IMR-90 (cell line): ENCODE measurements around the gene TRAF3. TPM values are rescaled to one million over a fixed set of nuclear protein-coding genes. Genes with fewer than 3 reads are reported as not detected.
A peak's percentile ranks its signal among the peaks of the same experiment; 100 is the strongest.

Source experiments
- ATAC-seq: fragments of 200-7000 bp; cut with Tn5 transposase; 2 replicates; pipeline ENCODE4 v1.9.1; 2020; ENCODE audit warnings: low read depth, mild to moderate bottlenecking, moderate library complexity
- BruUV-seq: library from RNA; stranded (reverse); fragments of 400-500 nt; replicated peaks from 2 replicates; lab custom pipeline; 2021; lab: Mats Ljungman, UMichigan
- CTCF ChIA-PET: fragments of 300-600 bp; formaldehyde crosslinking; extraction: SDS; loops from one replicate; lab custom pipeline; 2021; ENCODE audit warnings: antibody characterized with exemption; lab: Yijun Ruan, JAX
- POLR2A ChIA-PET: fragments of 300-600 bp; sonication (Branson Sonifier 250); formaldehyde crosslinking; loops from one replicate; lab custom pipeline; 2022; ENCODE audit warnings: antibody characterized with exemption; ENCODE audit not compliant: unreplicated experiment; lab: Charles Lee
- DNase-seq: peaks from one replicate; pipeline ENCODE4 v3.0.0; 2013
- H2AFZ ChIP-seq: replicated peaks from 2 replicates; pipeline ENCODE3; 2013; ENCODE audit warnings: low read length, mild to moderate bottlenecking; ENCODE audit not compliant: poor library complexity
- H2AK5ac ChIP-seq: 2 replicates; pipeline ENCODE4 v1.6.1; 2013; ENCODE audit warnings: low read depth, low read length, inconsistent platforms
- H2AK9ac ChIP-seq: replicated peaks from 2 replicates; pipeline ENCODE3; 2013; ENCODE audit warnings: mild to moderate bottlenecking, low read depth, low read length, moderate library complexity; ENCODE audit not compliant: poor library complexity
- H2BK120ac ChIP-seq: 2 replicates; pipeline ENCODE4 v1.6.1; 2013; ENCODE audit warnings: low read depth, low read length, inconsistent platforms
- H2BK15ac ChIP-seq: 3 replicates; pipeline ENCODE4 v1.6.1; 2013; ENCODE audit warnings: low read depth, low read length, inconsistent platforms
- H2BK20ac ChIP-seq: 2 replicates; pipeline ENCODE4 v1.6.1; 2013; ENCODE audit warnings: low read depth, mild to moderate bottlenecking, inconsistent platforms, low read length, moderate library complexity
- H2BK5ac ChIP-seq: 2 replicates; pipeline ENCODE4 v1.6.1; 2013; ENCODE audit warnings: mild to moderate bottlenecking, low read depth, low read length, inconsistent platforms; ENCODE audit not compliant: poor library complexity, severe bottlenecking
- H3K14ac ChIP-seq: replicated peaks from 2 replicates; pipeline ENCODE4 v1.6.1; 2013; ENCODE audit warnings: low read depth, low read length, inconsistent platforms
- H3K18ac ChIP-seq: 2 replicates; pipeline ENCODE4 v1.6.1; 2013; ENCODE audit warnings: low read depth, low read length, control low read depth
- H3K23ac ChIP-seq: 2 replicates; pipeline ENCODE4 v1.6.1; 2013; ENCODE audit warnings: low read depth, low read length, inconsistent platforms
- H3K27ac ChIP-seq: 2 replicates; pipeline ENCODE4 v1.5.1; 2013; ENCODE audit warnings: mild to moderate bottlenecking, control low read depth, low read length; ENCODE audit not compliant: insufficient read depth
- H3K27me3 ChIP-seq: 2 replicates; pipeline ENCODE4 v1.6.1; 2013; ENCODE audit warnings: low read length; ENCODE audit not compliant: control insufficient read depth, insufficient read depth
- H3K36me3 ChIP-seq: 2 replicates; pipeline ENCODE4 v1.6.1; 2013; ENCODE audit warnings: low read length, mixed read lengths; ENCODE audit not compliant: control insufficient read depth, insufficient read depth
- H3K4ac ChIP-seq: 2 replicates; pipeline ENCODE4 v1.6.1; 2013; ENCODE audit warnings: low read depth, low read length, inconsistent platforms
- H3K4me1 ChIP-seq: 2 replicates; pipeline ENCODE4 v1.6.1; 2013; ENCODE audit warnings: low read length, mixed read lengths; ENCODE audit not compliant: control insufficient read depth, insufficient read depth
- H3K4me2 ChIP-seq: 2 replicates; pipeline ENCODE4 v1.6.1; 2013; ENCODE audit warnings: low read depth, mild to moderate bottlenecking, control low read depth, low read length, moderate library complexity
- H3K4me3 ChIP-seq: 2 replicates; pipeline ENCODE4 v1.5.1; 2013; ENCODE audit warnings: low read depth, mild to moderate bottlenecking, control low read depth, low read length, moderate library complexity; ENCODE audit not compliant: insufficient read depth
- H3K56ac ChIP-seq: 2 replicates; pipeline ENCODE4 v1.6.1; 2013; ENCODE audit warnings: low read length, inconsistent platforms; ENCODE audit not compliant: insufficient read depth; ENCODE audit errors: extremely low read depth
- H3K79me1 ChIP-seq, 2 experiments: 2 replicates each; pipeline ENCODE4 v1.6.1; 2013; ENCODE audit warnings: low read length in 2 of 2, inconsistent platforms in 1 of 2, low read depth in 1 of 2
- H3K9ac ChIP-seq: 2 replicates; pipeline ENCODE4 v1.6.1; 2013; ENCODE audit warnings: low read depth, low read length, control low read depth
- H3K9me1 ChIP-seq: 2 replicates; pipeline ENCODE4 v1.6.1; 2013; ENCODE audit warnings: low read length, inconsistent platforms; ENCODE audit not compliant: insufficient read depth
- H3K9me3 ChIP-seq: 2 replicates; pipeline ENCODE4 v1.6.1; 2013; ENCODE audit warnings: low read length; ENCODE audit not compliant: control insufficient read depth, insufficient read depth
- H4K20me1 ChIP-seq: 2 replicates; pipeline ENCODE4 v1.6.1; 2013; ENCODE audit warnings: low read length, inconsistent platforms; ENCODE audit not compliant: insufficient read depth
- H4K5ac ChIP-seq: 2 replicates; pipeline ENCODE4 v1.6.1; 2013; ENCODE audit warnings: mild to moderate bottlenecking, low read depth, low read length, control low read depth
- H4K8ac ChIP-seq, 2 experiments: 2 replicates each; pipeline ENCODE4 v1.6.1; 2013; ENCODE audit warnings: low read depth in 2 of 2, low read length in 2 of 2, control low read depth in 1 of 2, inconsistent platforms in 1 of 2
- H4K91ac ChIP-seq: 2 replicates; pipeline ENCODE4 v1.6.1; 2013; ENCODE audit warnings: low read depth, low read length, inconsistent platforms; ENCODE audit not compliant: insufficient read depth
- BHLHE40 ChIP-seq: fragments of 150-350 bp; IDR thresholded peaks from 2 replicates; pipeline ENCODE4 v1.6.1; 2016; ENCODE audit warnings: mild to moderate bottlenecking, low read depth, low read length
- CEBPB ChIP-seq: IDR thresholded peaks from 2 replicates; pipeline ENCODE4 v1.6.1; 2012; ENCODE audit warnings: low read depth, low read length, improper control_type of control experiment
- FOS ChIP-seq: fragments of 150-350 bp; IDR thresholded peaks from 2 replicates; pipeline ENCODE4 v1.6.1; 2016; ENCODE audit warnings: low read depth, low read length
- MAZ ChIP-seq: IDR thresholded peaks from 2 replicates; pipeline ENCODE4 v1.6.1; 2012; ENCODE audit warnings: low read depth, mild to moderate bottlenecking, low read length, improper control_type of control experiment, moderate library complexity, borderline replicate concordance
- MXI1 ChIP-seq: IDR thresholded peaks from 2 replicates; pipeline ENCODE4 v1.6.1; 2012; ENCODE audit warnings: low read depth, mild to moderate bottlenecking, low read length, moderate library complexity, borderline replicate concordance
- NFE2L2 ChIP-seq: fragments of 150-350 bp; IDR thresholded peaks from 2 replicates; pipeline ENCODE4 v1.6.1; 2016; ENCODE audit warnings: low read depth, mild to moderate bottlenecking, low read length
- POLR2A ChIP-seq: IDR thresholded peaks from 2 replicates; pipeline ENCODE4 v1.6.1; 2012; ENCODE audit warnings: mild to moderate bottlenecking, low read depth, low read length
- RCOR1 ChIP-seq: IDR thresholded peaks from 2 replicates; pipeline ENCODE4 v1.6.1; 2012; ENCODE audit warnings: mild to moderate bottlenecking, low read length, improper control_type of control experiment; ENCODE audit not compliant: insufficient replicate concordance
- RFX5 ChIP-seq: IDR thresholded peaks from 2 replicates; pipeline ENCODE4 v1.8.0; 2012; ENCODE audit warnings: low read depth, mild to moderate bottlenecking, low read length, moderate library complexity
- SMC3 ChIP-seq: fragments of 150-350 bp; IDR thresholded peaks from 2 replicates; pipeline ENCODE4 v1.6.1; 2016; ENCODE audit warnings: low read depth, mild to moderate bottlenecking, antibody characterized with exemption, low read length, moderate library complexity
- WGBS, 2 experiments: methylation state at CpG; one replicate each; pipeline versions ENCODE4 v1.1.5 to v1.1.7; 2013; ENCODE audit warnings: missing lambda C conversion rate in 2 of 2; ENCODE audit not compliant: insufficient read length in 1 of 2; ENCODE audit errors: extremely low coverage in 2 of 2; 5-methylcytosine and 5-hydroxymethylcytosine counted together
- dilution Hi-C: fragments of 300-500 bp; cut with HindIII; formaldehyde crosslinking; loops from one replicate; pipeline ENCODE4 v1.14.3; 2018; ENCODE audit warnings: low sequenced_read_pairs; ENCODE audit not compliant: unreplicated experiment
- in situ Hi-C: fragments of 300-500 bp; cut with MboI; formaldehyde crosslinking; loops from 3 replicates; pipeline ENCODE4 v1.14.3; 2019; ENCODE audit warnings: low sequenced_read_pairs, inconsistent platforms, mixed read lengths
- intact Hi-C: fragments of 100-400 bp; cut with micrococcal nuclease; formaldehyde crosslinking; loops from 2 replicates; pipeline ENCODE4 v1.10.0; 2022
- polyA plus RNA-seq, 3 experiments: library from polyadenylated mRNA; depleted of rRNA; stranded (reverse); fragments of >200 nt; gene quantifications; 2 replicates each; pipeline ENCODE4 v1.2.3, GENCODE V29; 2012; ENCODE audit warnings: low replicate concordance in 1 of 3
- total RNA-seq: library from RNA; depleted of rRNA; stranded (reverse); fragments of >200 nt; gene quantifications from 2 replicates; pipeline ENCODE4 v1.2.3, GENCODE V29; 2012
- TF ChIP-seq, protein P1 (sequence below): fragments of 150-350 bp; IDR thresholded peaks from 2 replicates; pipeline ENCODE4 v1.6.1; 2016; ENCODE audit warnings: low read depth, mild to moderate bottlenecking, low read length, moderate library complexity, borderline replicate concordance
- TF ChIP-seq, protein P2 (sequence below): conservative IDR thresholded peaks from 2 replicates; pipeline ENCODE4 v1.5.1; 2012; ENCODE audit warnings: mild to moderate bottlenecking, low read depth, low read length, improper control_type of control experiment

The TRAF3 gene
- total and polyA plus RNA-seq, 2 of the 4 experiments (the other 2 are of a cell fraction): 21.2 to 25.3 TPM

DNA sequence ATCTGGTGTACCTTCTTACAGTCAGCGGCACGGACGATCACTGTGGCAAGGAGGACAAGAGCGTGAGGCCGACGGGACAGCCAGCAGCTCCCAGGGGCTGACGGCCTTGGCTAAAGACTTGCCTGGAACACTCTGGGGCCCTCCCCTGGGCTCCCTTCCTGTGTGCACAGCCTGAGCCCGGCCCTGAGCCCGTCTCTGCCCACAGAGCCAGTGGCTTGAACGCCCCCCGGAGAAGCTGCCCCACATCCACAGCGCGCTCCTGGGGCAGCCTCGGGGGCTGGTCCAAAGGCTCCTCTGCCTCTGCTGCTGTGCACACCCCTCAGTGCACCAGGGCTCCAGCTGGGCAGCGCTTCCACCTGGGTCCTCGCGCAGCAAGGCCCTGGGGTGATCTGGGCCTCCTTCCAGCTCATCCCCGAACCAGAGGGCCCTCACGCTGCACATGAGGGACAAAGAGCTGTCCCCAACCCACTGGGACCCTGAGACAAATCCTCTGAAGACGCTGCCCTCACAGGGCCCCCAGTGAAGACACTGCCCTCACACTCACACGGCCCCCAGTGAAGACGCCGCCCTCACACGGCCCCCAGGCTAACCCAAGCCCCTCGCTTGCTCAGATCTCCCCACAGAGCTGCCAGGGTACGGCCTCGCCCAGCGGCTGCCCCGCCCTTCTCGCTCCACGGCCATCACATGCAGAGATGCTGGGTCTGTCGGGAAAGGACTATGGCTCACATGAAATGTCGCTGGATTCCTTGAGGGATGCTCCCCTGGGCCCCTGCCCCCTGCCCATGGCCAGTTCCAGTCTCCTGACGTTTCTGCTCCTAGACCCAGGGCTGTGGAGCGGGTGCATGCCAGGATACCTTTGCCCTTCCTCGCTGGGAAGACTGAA lies 167.4 kb downstream of the TRAF3 start (continued):
- no peak for TF ChIP-seq RCOR1

DNA sequence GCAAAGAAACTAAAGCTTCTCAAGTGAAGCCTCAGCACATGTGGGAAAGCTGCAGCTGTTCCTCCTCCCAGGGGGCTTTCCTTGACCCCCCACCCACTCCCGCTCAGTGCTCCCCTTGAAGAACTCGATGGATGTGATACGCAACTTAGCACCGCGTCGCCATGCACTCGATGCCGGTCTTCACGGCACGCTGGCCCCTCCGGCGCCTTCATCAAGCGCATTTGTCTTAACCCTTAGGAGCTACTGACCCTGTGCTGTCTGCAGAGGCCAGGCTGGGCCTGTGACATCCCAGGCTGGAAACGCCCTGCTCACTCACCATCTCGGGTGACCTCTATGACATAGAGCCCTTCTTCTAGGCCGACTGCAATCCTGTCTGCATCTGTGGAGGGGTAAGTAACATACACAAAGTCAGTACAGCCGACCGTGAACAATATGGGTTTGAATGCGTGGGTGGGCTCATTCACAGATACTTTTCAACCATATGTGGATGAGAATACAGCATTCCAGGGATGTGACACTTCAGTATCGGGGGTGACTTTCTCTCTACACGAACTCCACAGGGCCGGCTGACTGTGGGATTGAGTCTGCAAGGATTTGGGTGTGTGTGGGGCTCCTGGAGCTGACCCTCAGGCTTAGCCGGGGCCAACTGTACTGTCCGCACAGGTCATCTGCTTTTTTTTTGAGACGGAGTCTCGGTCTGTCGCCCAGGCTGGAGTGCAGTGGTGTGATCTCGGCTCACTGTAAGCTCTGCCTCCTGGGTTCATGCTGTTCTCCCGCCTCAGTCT lies 168.3 kb downstream of the TRAF3 start:
- Histone ChIP-seq H3K79me1 (peaks cover 3 to 32% of the 10 kb centered on the region in 2 experiments; a peak in 3 of 4 replicates), H3K56ac (no peak overlapping the region), H2AFZ (no peak overlapping the region), H3K27me3 (no peaks in the 10 kb centered on the region), H2BK20ac (no peak overlapping the region), H3K4me2 (no peak overlapping the region), H4K91ac (no peak overlapping the region), H3K9ac (no peak overlapping the region), H4K5ac (no peak overlapping the region), H4K8ac (no peak overlapping the region), H3K9me1 (peaks cover 18% of the 10 kb centered on the region), H3K27ac (no peak overlapping the region), H3K23ac (no peak overlapping the region), H2BK120ac (no peak overlapping the region), H4K20me1 (peaks cover 13% of the 10 kb centered on the region), H2AK5ac (no peak overlapping the region), H2BK5ac (no peak overlapping the region), H3K4me3 (no peak overlapping the region), H2AK9ac (no peak overlapping the region), H3K36me3 (peaks cover 83% of the 10 kb centered on the region), H3K9me3 (no peaks in the 10 kb centered on the region), H3K4ac (no peak overlapping the region), H2BK15ac (no peak overlapping the region), H3K4me1 (peaks cover 12% of the 10 kb centered on the region), H3K18ac (no peak overlapping the region), H3K14ac (no peak overlapping the region)
- intact Hi-C loops: no loop called here
- dilution Hi-C loops: no loop called here
- DNase-seq (peak; percentile 84), ATAC-seq (peak; percentile 41)
- POLR2A ChIA-PET: no interaction called here
- no TSS peak for BruUV-seq
- TF ChIP-seq CEBPB (no peak), MAZ (no peak), POLR2A (no peak), RCOR1 (no peak), RFX5 (no peak), FOS (no peak), BHLHE40 (no peak), MXI1 (no peak), SMC3 (no peak), NFE2L2 (no peak)
- TF ChIP-seq, protein P1, sequence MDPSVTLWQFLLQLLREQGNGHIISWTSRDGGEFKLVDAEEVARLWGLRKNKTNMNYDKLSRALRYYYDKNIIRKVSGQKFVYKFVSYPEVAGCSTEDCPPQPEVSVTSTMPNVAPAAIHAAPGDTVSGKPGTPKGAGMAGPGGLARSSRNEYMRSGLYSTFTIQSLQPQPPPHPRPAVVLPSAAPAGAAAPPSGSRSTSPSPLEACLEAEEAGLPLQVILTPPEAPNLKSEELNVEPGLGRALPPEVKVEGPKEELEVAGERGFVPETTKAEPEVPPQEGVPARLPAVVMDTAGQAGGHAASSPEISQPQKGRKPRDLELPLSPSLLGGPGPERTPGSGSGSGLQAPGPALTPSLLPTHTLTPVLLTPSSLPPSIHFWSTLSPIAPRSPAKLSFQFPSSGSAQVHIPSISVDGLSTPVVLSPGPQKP: no peak
- TF ChIP-seq, protein P2, sequence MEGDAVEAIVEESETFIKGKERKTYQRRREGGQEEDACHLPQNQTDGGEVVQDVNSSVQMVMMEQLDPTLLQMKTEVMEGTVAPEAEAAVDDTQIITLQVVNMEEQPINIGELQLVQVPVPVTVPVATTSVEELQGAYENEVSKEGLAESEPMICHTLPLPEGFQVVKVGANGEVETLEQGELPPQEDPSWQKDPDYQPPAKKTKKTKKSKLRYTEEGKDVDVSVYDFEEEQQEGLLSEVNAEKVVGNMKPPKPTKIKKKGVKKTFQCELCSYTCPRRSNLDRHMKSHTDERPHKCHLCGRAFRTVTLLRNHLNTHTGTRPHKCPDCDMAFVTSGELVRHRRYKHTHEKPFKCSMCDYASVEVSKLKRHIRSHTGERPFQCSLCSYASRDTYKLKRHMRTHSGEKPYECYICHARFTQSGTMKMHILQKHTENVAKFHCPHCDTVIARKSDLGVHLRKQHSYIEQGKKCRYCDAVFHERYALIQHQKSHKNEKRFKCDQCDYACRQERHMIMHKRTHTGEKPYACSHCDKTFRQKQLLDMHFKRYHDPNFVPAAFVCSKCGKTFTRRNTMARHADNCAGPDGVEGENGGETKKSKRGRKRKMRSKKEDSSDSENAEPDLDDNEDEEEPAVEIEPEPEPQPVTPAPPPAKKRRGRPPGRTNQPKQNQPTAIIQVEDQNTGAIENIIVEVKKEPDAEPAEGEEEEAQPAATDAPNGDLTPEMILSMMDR: no peak
- CTCF ChIA-PET: no interaction called here
- 82% methylated on average over 4 of the region's 29 CpGs; no CpG with 5 or more reads in 1 of the 2 experiments for WGBS, 2 experiments
- in situ Hi-C loops: no loop called here
